NCI-H774 (cell line): ENCODE data around the gene ZFP62.

ENCODE experiments used
- DNase-seq: peaks from one replicate; lab custom pipeline; 2025; lab: John Stamatoyannopoulos, UW

The ZFP62 gene

GRCh38 chr5:180810210-180810958, 50.7 kb downstream of the ZFP62 start:
- peak; percentile 92 for DNase-seq

- DNase-seq: peak; percentile 81
Measured at GRCh38 chr5:180809403-180810209, 51.5 kb downstream of the ZFP62 start.

DNA sequence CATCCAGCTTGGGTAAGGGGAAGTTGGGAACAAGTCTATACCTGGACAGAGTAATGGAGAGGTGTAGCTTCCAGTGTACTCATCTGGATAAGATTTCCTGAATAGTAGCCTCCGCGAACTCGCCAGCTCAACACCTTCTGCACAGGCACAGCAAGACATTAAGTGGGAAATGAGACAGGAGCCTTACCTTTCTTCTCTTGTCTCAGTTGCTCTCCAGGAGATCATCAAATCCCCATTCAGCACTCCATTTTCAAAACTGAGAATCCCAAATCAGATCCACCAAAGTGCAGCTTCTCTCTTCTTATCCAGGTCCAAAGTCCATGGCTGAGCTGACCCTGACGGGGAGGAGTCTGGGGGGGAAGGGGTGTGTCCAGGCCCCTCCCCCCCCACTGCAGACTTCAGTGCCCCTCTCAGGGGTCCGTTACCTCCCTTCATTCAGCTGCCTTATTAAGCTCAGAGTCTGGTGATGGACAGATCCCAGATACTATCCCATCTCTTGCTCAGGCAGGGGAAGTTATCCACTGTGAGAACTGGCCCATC, 52.5 kb downstream of the ZFP62 start:
- DNase-seq: no peak

- DNase-seq: no peak
Measured at GRCh38 chr5:180807654-180808414, 53.2 kb downstream of the ZFP62 start.

DNA sequence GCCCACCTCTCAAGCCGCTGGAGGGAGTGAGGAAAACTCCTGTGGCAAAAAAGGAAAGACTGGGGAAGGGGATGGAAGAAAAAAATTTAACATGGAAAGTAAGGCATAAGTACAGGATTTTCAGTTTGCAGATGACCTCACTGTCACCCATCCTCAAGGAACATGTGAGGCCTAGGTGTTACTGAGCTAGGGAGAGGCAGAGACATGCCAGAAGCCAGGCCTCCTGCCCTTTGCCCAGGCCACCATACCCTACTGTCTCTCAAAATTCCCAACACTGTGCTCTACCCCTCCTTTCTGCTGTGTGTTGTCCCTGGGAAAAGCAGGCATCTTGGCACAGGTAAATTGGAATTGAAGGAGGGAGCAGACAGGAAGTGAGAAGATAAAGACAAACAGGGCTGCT, 54.0 kb downstream of the ZFP62 start:
- no peak for DNase-seq

GRCh38 chr5:180806351-180807011, 54.6 kb downstream of the ZFP62 start:
- no peak for DNase-seq

- DNase-seq: no peak
Measured at GRCh38 chr5:180804129-180804618, 56.9 kb downstream of the ZFP62 start.

DNA sequence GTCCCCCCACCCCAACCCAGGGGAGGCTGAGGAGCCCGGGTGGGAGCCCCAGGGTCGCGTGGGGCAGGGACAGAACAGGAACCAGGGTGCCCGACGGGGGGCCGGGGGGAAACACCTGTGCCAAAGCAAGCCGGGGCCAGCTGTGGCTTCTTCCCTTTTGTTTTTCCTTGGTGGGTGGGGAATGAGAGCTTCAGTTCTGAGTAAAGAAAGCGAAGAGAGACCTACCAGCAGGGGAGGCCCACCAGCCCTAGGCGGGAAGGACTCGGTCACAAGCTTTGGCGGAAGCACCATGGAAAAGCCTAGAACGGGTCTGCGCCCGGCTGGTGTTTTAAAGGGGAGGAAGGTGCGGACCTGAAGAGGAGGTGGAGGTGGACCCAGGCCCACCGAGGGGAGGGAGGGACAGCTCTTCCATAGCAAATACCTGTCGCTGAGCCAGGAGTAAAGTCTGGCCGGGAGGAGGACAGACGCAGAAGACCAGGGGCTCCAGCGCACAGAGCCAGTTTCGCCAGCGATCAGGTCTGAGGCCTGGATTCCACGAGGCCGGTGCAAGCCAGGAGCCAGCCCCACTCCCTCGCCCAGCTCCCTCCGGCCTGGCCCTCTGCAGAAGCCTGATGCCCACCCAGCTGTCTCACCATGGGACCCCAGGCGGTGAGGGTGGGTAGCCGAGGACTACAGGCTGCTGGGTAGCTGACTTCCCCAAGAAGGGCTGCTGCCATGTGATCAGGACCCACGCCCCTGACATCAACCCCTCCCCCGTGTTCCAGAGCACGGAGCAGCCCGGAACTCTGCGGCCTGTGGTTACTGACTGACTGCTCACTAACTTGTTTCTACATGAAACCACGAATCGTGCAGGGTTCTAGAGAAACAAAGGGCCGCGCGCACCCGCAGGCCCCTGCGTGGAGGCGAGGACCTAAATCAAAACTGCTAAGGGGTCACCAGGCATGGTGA, 57.6 kb downstream of the ZFP62 start:
- DNase-seq: no peak

- peak; percentile 50 for DNase-seq
Measured at GRCh38 chr5:180802325-180803180, 58.5 kb downstream of the ZFP62 start, which contains the start of gene MGAT1. Gene MGAT1, minus strand, starts transcription at chr5:180802806. Its CDS starts 9,835 bp downstream, at chr5:180792971.

DNA sequence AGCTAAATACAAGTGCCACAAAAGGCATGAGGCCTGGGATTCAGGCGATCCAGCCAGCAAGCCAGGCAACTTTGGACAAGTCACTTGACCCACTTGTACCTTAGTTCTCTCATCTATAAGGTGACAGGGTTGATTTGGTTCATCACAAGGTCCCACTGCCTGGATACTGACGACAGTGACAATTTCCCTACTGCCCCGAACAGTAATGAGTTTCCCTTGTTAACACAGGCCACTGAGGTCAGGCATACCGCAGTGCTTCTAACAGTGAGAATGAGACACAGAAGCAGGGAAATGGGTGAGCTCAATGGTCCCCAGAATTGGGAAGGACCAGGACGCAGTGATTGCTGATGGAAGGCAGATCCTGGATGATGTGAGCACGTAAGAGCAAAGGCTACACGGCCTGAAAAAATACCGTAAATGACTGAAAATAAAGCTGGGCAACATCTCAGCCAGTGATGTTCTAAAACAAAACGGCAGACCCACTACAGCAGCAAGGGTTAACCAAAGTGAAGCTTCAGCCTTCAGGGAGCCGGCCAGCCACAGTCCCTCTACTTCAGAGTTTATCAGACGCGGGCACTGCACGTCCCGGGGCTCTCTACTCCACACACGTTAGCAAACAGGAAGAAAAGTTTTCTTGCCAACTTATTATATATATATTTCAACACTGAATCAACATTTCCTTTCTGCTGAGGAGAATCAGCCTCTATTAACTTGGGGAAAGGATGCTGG, 59.3 kb downstream of the ZFP62 start:
- DNase-seq: no peak

- no peak for DNase-seq
Measured at GRCh38 chr5:180799902-180800801, 60.9 kb downstream of the ZFP62 start.

GRCh38 chr5:180799194-180799593, 61.9 kb downstream of the ZFP62 start:
- DNase-seq: no peak

DNA sequence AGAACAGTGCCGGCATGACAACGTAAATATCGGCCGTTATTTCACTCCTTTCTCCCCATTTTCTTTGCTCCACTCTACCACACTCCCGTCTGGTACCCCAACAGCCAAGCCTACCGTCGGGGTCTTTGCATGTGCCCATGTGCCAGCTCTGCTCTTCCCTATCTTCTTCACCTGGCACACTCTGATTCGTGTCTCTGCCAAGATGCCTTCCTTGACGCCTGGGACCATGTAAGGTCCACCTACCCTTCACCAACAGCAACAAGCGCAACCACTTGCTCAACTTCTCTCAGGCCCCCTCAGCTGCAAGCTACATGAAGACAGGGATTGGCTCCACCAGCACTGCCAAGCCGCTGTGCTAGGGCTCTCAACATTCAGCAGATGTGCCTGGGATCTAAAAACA, 62.9 kb downstream of the ZFP62 start:
- DNase-seq: no peak
